Stimulated activated CD4-positive, alpha-beta T cell treated with anti-CD3 and anti-CD28 coated beads, Interleukin-2, amount 100 ng/mL, for 4 hours (primary cell): ENCODE data around the gene SRSF7.
"Not testable (repeated sequence)": the region's sequence is repeated elsewhere in the genome, so short reads cannot be mapped to it uniquely, and the experiment has no call there.

ENCODE experiments used
- DNase-seq: peaks from one replicate; pipeline ENCODE4 v3.0.0-alpha.2; 2020; ENCODE audit warnings: low read depth

SRSF7 gene

GRCh38 chr2:38750891-38751595, at the start of gene SRSF7:
SRSF7 (minus strand) TSS chr2:38751361; CDS start chr2:38751256, 105 bp downstream.
- peak; percentile 95 for DNase-seq

GRCh38 chr2:38797953-38798352, 46.8 kb upstream of the SRSF7 start:
- no peak for DNase-seq

GRCh38 chr2:38797250-38797676, 46.1 kb upstream of the SRSF7 start:
- DNase-seq: no peak

- DNase-seq: not testable (repeated sequence)
These were observed 43.9 kb upstream of the SRSF7 start for GRCh38 chr2:38795016-38795415.

GRCh38 chr2:38794235-38794946, 43.2 kb upstream of the SRSF7 start:
- no peak for DNase-seq

GRCh38 chr2:38793511-38793910, 42.4 kb upstream of the SRSF7 start:
- DNase-seq: no peak

GRCh38 chr2:38792751-38793150, 41.6 kb upstream of the SRSF7 start:
- no peak for DNase-seq

- not testable (repeated sequence) for DNase-seq
These were observed 41.2 kb upstream of the SRSF7 start for GRCh38 chr2:38792321-38792720.

- DNase-seq: no peak
These were observed 40.6 kb upstream of the SRSF7 start for GRCh38 chr2:38791744-38792143.

GRCh38 chr2:38789691-38790090, 38.5 kb upstream of the SRSF7 start:
- no peak for DNase-seq

GRCh38 chr2:38788306-38788705, 37.1 kb upstream of the SRSF7 start:
- DNase-seq: no peak

- no peak for DNase-seq
These were observed 32.4 kb upstream of the SRSF7 start for GRCh38 chr2:38783586-38783985.

- DNase-seq: no peak
These were observed 27.5 kb upstream of the SRSF7 start for GRCh38 chr2:38778687-38779082.

- DNase-seq: no peak
These were observed 25.4 kb upstream of the SRSF7 start for GRCh38 chr2:38776531-38776930.

GRCh38 chr2:38775921-38776225, 24.7 kb upstream of the SRSF7 start:
- no peak for DNase-seq

GRCh38 chr2:38775097-38775920, 24.1 kb upstream of the SRSF7 start:
- no peak for DNase-seq

GRCh38 chr2:38771632-38772031, 20.5 kb upstream of the SRSF7 start:
- DNase-seq: no peak

- DNase-seq: no peak
These were observed 14.4 kb upstream of the SRSF7 start for GRCh38 chr2:38765551-38765950.

- DNase-seq: no peak
These were observed 14.0 kb upstream of the SRSF7 start for GRCh38 chr2:38765149-38765548.

GRCh38 chr2:38763728-38764127, 12.6 kb upstream of the SRSF7 start:
- no peak for DNase-seq

- DNase-seq: no peak
These were observed 12.1 kb upstream of the SRSF7 start for GRCh38 chr2:38763228-38763627.

GRCh38 chr2:38755891-38756290, 4.7 kb upstream of the SRSF7 start:
- not testable (repeated sequence) for DNase-seq

- no peak for DNase-seq
These were observed 3.3 kb upstream of the SRSF7 start for GRCh38 chr2:38754506-38754905.
